A673 (cell line): ENCODE data around the gene ANGPTL2. TPM values are rescaled to one million over a fixed set of nuclear protein-coding genes. Genes with fewer than 3 reads are reported as not detected.

Experiments
- BruUV-seq: library from RNA; stranded (reverse); fragments of 400-500 nt; replicated peaks from 2 replicates; lab custom pipeline; 2021; lab: Mats Ljungman, UMichigan
- CTCF ChIA-PET: fragments of 300-600 bp; sonication (Branson Sonifier 250); formaldehyde crosslinking; loops from one replicate; lab custom pipeline; 2022; ENCODE audit warnings: antibody characterized with exemption; lab: Charles Lee
- POLR2A ChIA-PET: fragments of 300-600 bp; sonication (Branson Sonifier 250); formaldehyde crosslinking; loops from one replicate; lab custom pipeline; 2022; ENCODE audit warnings: antibody characterized with exemption; ENCODE audit not compliant: low non-redundant PET; lab: Charles Lee
- DNase-seq: peaks from one replicate; pipeline ENCODE4 v3.0.0-alpha.2; 2015; ENCODE audit warnings: low spot score
- H3K27ac ChIP-seq: fragments of 200-600 bp; sonication (generic); 2 replicates; pipeline ENCODE4 v1.5.1; 2016; ENCODE audit warnings: mixed run types, low read depth, mild to moderate bottlenecking, mixed read lengths, antibody characterized with exemption, low read length; ENCODE audit not compliant: poor library complexity, severe bottlenecking
- H3K27me3 ChIP-seq: fragments of 200-600 bp; sonication (generic); replicated peaks from 2 replicates; pipeline ENCODE4 v1.6.1; 2017; ENCODE audit warnings: mixed run types, low read depth, mild to moderate bottlenecking, mixed read lengths, antibody characterized with exemption, low read length; ENCODE audit not compliant: insufficient read depth, poor library complexity
- H3K36me3 ChIP-seq: fragments of 200-600 bp; sonication (generic); 2 replicates; pipeline ENCODE4 v1.6.1; 2016; ENCODE audit warnings: mixed run types, mild to moderate bottlenecking, mixed read lengths, antibody characterized with exemption, low read length; ENCODE audit not compliant: insufficient read depth, poor library complexity, severe bottlenecking
- H3K4me1 ChIP-seq: fragments of 200-600 bp; sonication (generic); 2 replicates; pipeline ENCODE4 v1.6.1; 2017; ENCODE audit warnings: mixed run types, mild to moderate bottlenecking, mixed read lengths, antibody characterized with exemption, low read length; ENCODE audit not compliant: insufficient read depth, poor library complexity, severe bottlenecking
- H3K4me3 ChIP-seq: fragments of 200-600 bp; sonication (generic); 2 replicates; pipeline ENCODE4 v1.5.1; 2016; ENCODE audit warnings: low read depth, mixed run types, mild to moderate bottlenecking, mixed read lengths, low read length; ENCODE audit not compliant: poor library complexity, severe bottlenecking
- H3K9me3 ChIP-seq: fragments of 200-600 bp; sonication (generic); 2 replicates; pipeline ENCODE4 v1.6.1; 2016; ENCODE audit warnings: mixed run types, low read depth, mild to moderate bottlenecking, mixed read lengths, antibody characterized with exemption, low read length; ENCODE audit not compliant: poor library complexity, severe bottlenecking
- CTCF ChIP-seq: fragments of 300-800, 200-600 bp; sonication (generic); conservative IDR thresholded peaks from 2 replicates; pipeline ENCODE4 v1.5.1; 2017; ENCODE audit warnings: low read depth, mild to moderate bottlenecking, antibody characterized with exemption, low read length, moderate library complexity, mixed read lengths
- EZH2 ChIP-seq: fragments of 200-600 bp; sonication (generic); IDR thresholded peaks from 2 replicates; pipeline ENCODE4 v1.6.1; 2017; ENCODE audit warnings: borderline replicate concordance, low read depth, mild to moderate bottlenecking, mixed read lengths, antibody characterized with exemption, low read length; ENCODE audit not compliant: poor library complexity, severe bottlenecking
- intact Hi-C: fragments of 100-400 bp; cut with micrococcal nuclease; formaldehyde crosslinking; loops from one replicate; pipeline ENCODE4 v1.10.0; 2022; ENCODE audit not compliant: unreplicated experiment
- total RNA-seq: library from RNA; stranded (reverse); gene quantifications from 2 replicates; pipeline ENCODE4 v1.2.3, GENCODE V29; 2021

ANGPTL2 gene
- total RNA-seq, 1 experiment from 2014 or later, result 2.5 TPM

GRCh38 chr9:127102176-127102575 lies 20.3 kb downstream of the ANGPTL2 start:
- intact Hi-C loops, result no loop called here
- H3K9me3 ChIP-seq, result no peaks in the 10 kb centered on the region
- CTCF ChIA-PET, result no interaction called here
- BruUV-seq, result no TSS peak
- DNase-seq, result no peak
- no peak overlapping the region for H3K27ac ChIP-seq
- POLR2A ChIA-PET, result no interaction called here
- TF ChIP-seq CTCF (no peak), EZH2 (no peak)
- no peak overlapping the region for H3K4me3 ChIP-seq
- no peaks in the 10 kb centered on the region for H3K36me3 ChIP-seq
- no peaks in the 10 kb centered on the region for H3K4me1 ChIP-seq
- H3K27me3 ChIP-seq, result no peaks in the 10 kb centered on the region

- ChIA-PET POLR2A (no interaction called here), CTCF (no interaction called here)
- Histone ChIP-seq H3K9me3 (no peaks in the 10 kb centered on the region), H3K4me1 (no peaks in the 10 kb centered on the region), H3K4me3 (no peak overlapping the region), H3K27ac (no peak overlapping the region), H3K36me3 (no peaks in the 10 kb centered on the region), H3K27me3 (no peaks in the 10 kb centered on the region)
- no TSS peak for BruUV-seq
- no peak for DNase-seq
- intact Hi-C loops, result no loop called here
- TF ChIP-seq EZH2, result no peak
- TF ChIP-seq CTCF, result no peak
Observed at GRCh38 chr9:127099664-127100063, 22.8 kb downstream of the ANGPTL2 start.

- no peaks in the 10 kb centered on the region for H3K4me1 ChIP-seq
- no peak for DNase-seq
- POLR2A ChIA-PET, result no interaction called here
- BruUV-seq, result no TSS peak
- no peak overlapping the region for H3K4me3 ChIP-seq
- intact Hi-C loops, result no loop called here
- TF ChIP-seq EZH2, result no peak
- no peak for TF ChIP-seq CTCF
- CTCF ChIA-PET, result no interaction called here
- no peaks in the 10 kb centered on the region for H3K9me3 ChIP-seq
- H3K27ac ChIP-seq, result no peak overlapping the region
- no peaks in the 10 kb centered on the region for H3K27me3 ChIP-seq
- H3K36me3 ChIP-seq, result no peaks in the 10 kb centered on the region
Observed at GRCh38 chr9:127098916-127099553, 23.4 kb downstream of the ANGPTL2 start.
